ENCODE measurements around the gene MPP3. TPM values are rescaled to one million over a fixed set of nuclear protein-coding genes. Genes with fewer than 3 reads are reported as not detected.
A peak's percentile ranks its signal among the peaks of the same experiment; 100 is the strongest.
"Not testable (repeated sequence)": the region's sequence is repeated elsewhere in the genome, so short reads cannot be mapped to it uniquely, and the experiment has no call there.

Gene MPP3
- 6.8 TPM for total RNA-seq

GRCh38 chr17:43832976-43833829 lies at the start of gene MPP3:
TSS of gene MPP3 (minus strand) at chr17:43833146. CDS start at chr17:43831906, 1,240 bp downstream.
- DNase-seq = peak; percentile 87

GRCh38 chr17:43881758-43882505 lies 49.0 kb upstream of the MPP3 start:
- DNase-seq = no peak

GRCh38 chr17:43881181-43881580 lies 48.2 kb upstream of the MPP3 start:
- DNase-seq = no peak

- DNase-seq = peak; percentile 93
Measured at GRCh38 chr17:43880420-43880991, 47.6 kb upstream of the MPP3 start.

GRCh38 chr17:43879723-43880419 lies 46.9 kb upstream of the MPP3 start:
- no peak for DNase-seq

- DNase-seq = peak; percentile 86
Measured at GRCh38 chr17:43878260-43879175, 45.6 kb upstream of the MPP3 start.

GRCh38 chr17:43877451-43878155 lies 44.7 kb upstream of the MPP3 start:
- DNase-seq = no peak

- DNase-seq = no peak
Measured at GRCh38 chr17:43877031-43877430, 44.1 kb upstream of the MPP3 start.

GRCh38 chr17:43875476-43876147 lies 42.7 kb upstream of the MPP3 start:
- DNase-seq = no peak

GRCh38 chr17:43874293-43874692 lies 41.3 kb upstream of the MPP3 start:
- DNase-seq = no peak

GRCh38 chr17:43873815-43874214 lies 40.9 kb upstream of the MPP3 start:
- DNase-seq = no peak

GRCh38 chr17:43873091-43873490 lies 40.1 kb upstream of the MPP3 start:
- no peak for DNase-seq

- DNase-seq = no peak
Measured at GRCh38 chr17:43871946-43872690, 39.2 kb upstream of the MPP3 start.

GRCh38 chr17:43869031-43869430 lies 36.1 kb upstream of the MPP3 start:
- not testable (repeated sequence) for DNase-seq

GRCh38 chr17:43868226-43868994 lies 35.5 kb upstream of the MPP3 start:
- DNase-seq = no peak

- no peak for DNase-seq
Measured at GRCh38 chr17:43864161-43864984, 31.4 kb upstream of the MPP3 start.

GRCh38 chr17:43861960-43862359 lies 29.0 kb upstream of the MPP3 start:
- DNase-seq = no peak
